MM.1S (cell line): ENCODE results near the gene ODC1.

Experiments
- DNase-seq: peaks from one replicate; pipeline ENCODE4 v3.0.0-alpha.2; 2015
- H2AFZ ChIP-seq: fragments of 300-600 bp; sonication (generic); 2 replicates; pipeline ENCODE4 v1.6.0; 2016; ENCODE audit warnings: antibody characterized with exemption, low read length
- H3F3A ChIP-seq: fragments of 300-600 bp; sonication (generic); 2 replicates; pipeline ENCODE4 v1.6.1; 2016; ENCODE audit warnings: mild to moderate bottlenecking, antibody characterized with exemption, low read length, moderate library complexity, mixed read lengths; ENCODE audit not compliant: insufficient read depth
- H3K27ac ChIP-seq: fragments of 300-600 bp; sonication (generic); 2 replicates; pipeline ENCODE4 v1.5.1; 2016; ENCODE audit warnings: mild to moderate bottlenecking, low read length
- H3K27me3 ChIP-seq: fragments of 300-600 bp; sonication (generic); replicated peaks from 2 replicates; pipeline ENCODE4 v1.6.0; 2016; ENCODE audit warnings: low read length; ENCODE audit not compliant: insufficient read depth
- H3K36me3 ChIP-seq: fragments of 300-600 bp; sonication (generic); replicated peaks from 2 replicates; pipeline ENCODE4 v1.6.1; 2016; ENCODE audit warnings: mild to moderate bottlenecking, low read length, mixed read lengths; ENCODE audit not compliant: insufficient read depth
- H3K4me1 ChIP-seq: fragments of 300-600 bp; sonication (generic); 2 replicates; pipeline ENCODE4 v1.6.1; 2016; ENCODE audit warnings: low read length, mixed read lengths
- H3K4me2 ChIP-seq: fragments of 300-600 bp; sonication (generic); 2 replicates; pipeline ENCODE4 v1.6.0; 2016; ENCODE audit warnings: low read depth, low read length
- H3K4me3 ChIP-seq: fragments of 300-600 bp; sonication (generic); 2 replicates; pipeline ENCODE4 v1.5.1; 2016; ENCODE audit warnings: low read length, mixed read lengths
- H3K79me2 ChIP-seq: fragments of 300-600 bp; sonication (generic); 2 replicates; pipeline ENCODE4 v1.6.1; 2016; ENCODE audit warnings: mixed run types, low read length, mixed read lengths
- H3K9ac ChIP-seq: fragments of 300-600 bp; sonication (generic); 2 replicates; pipeline ENCODE4 v1.6.1; 2016; ENCODE audit warnings: low read length, mixed read lengths
- H3K9me2 ChIP-seq: fragments of 300-600 bp; sonication (generic); replicated peaks from 2 replicates; pipeline ENCODE4 v1.6.1; 2016; ENCODE audit warnings: mild to moderate bottlenecking, low read length, mixed read lengths; ENCODE audit not compliant: insufficient read depth
- H3K9me3 ChIP-seq: fragments of 300-600 bp; sonication (generic); replicated peaks from 2 replicates; pipeline ENCODE4 v1.6.1; 2016; ENCODE audit warnings: mild to moderate bottlenecking, low read length, mixed read lengths; ENCODE audit not compliant: insufficient read depth
- H4K20me1 ChIP-seq: fragments of 300-600 bp; sonication (generic); 2 replicates; pipeline ENCODE4 v1.6.1; 2016; ENCODE audit warnings: mild to moderate bottlenecking, low read length, moderate library complexity, mixed read lengths; ENCODE audit not compliant: insufficient read depth
- EZH2 ChIP-seq: fragments of 300-600 bp; sonication (generic); optimal IDR thresholded peaks from 2 replicates; pipeline ENCODE3; 2017; ENCODE audit warnings: low read depth, mild to moderate bottlenecking, antibody characterized with exemption, low read length, mixed read lengths
- EZH2phosphoT487 ChIP-seq: fragments of 300-600 bp; sonication (generic); IDR thresholded peaks from 2 replicates; pipeline ENCODE4 v1.6.1; 2018; ENCODE audit warnings: antibody characterized with exemption, low read length
- TF ChIP-seq, protein P1 (sequence below): fragments of 300-600 bp; sonication (generic); IDR thresholded peaks from 2 replicates; pipeline ENCODE4 v1.5.1; 2016; ENCODE audit warnings: antibody characterized with exemption, low read length, mixed read lengths

ODC1 gene

DNA sequence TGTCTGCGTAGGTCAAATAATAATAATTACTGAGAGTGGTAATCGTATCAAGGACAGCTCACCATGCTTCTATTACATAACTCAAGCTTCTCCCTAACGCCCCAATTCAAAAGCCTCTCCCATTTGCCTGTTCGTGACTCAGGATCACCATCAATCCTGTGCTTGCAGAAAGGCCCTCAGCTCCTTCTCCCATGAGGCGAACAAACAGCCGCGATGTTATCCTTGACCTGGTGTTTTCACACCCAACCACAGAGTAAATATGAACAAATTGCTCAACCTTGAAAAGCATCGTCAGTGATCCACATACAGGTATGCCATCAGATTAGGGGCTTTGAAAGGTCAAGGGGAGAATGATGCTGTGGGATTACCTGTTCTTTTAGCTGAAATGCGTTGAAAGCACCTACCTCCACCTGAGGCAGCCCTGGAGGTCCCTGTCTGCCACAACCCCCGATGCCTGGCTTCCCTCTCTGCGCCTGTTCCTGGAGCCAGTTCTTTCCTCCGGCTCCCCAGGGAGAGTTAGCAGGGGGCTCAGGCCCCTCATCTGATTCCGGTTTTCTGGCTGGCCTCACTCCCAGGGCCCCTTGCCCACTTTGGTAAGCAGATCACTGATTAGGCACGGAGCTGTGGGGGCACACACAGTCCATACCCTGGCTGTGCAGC, 39.1 kb upstream of the ODC1 start:
- Histone ChIP-seq H3K4me2 (no peak overlapping the region), H2AFZ (no peak overlapping the region)
- DNase-seq = no peak

DNA sequence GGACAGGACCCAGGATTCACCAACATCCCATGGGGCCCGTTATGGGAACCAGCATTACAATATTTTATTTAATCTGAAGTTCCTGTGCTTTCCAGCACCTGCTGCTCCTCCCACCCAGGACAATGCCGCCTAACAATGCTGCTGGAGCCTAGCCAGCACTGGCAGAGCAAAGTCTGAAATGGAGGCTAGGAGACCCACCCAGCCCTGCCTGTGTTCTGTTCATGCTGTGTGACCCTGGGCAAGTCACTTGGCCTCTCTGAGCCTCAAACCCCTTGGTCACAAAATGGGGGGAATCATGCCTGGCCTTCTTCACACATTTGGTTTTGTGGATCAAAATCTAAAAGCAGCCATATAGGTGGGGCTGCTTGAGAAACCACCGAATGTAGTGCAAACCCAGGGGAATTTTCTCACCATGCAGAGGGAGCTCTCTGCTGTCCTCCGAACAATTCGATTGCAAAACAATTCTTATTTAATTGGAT, 38.5 kb upstream of the ODC1 start:
- H3K9me3 ChIP-seq = no peaks in the 10 kb centered on the region
- H3K4me1 ChIP-seq = no peaks in the 10 kb centered on the region
- H3K36me3 ChIP-seq = no peaks in the 10 kb centered on the region
- H3K9me2 ChIP-seq = no peaks in the 10 kb centered on the region
- H3K4me3 ChIP-seq = no peak overlapping the region
- no peaks in the 10 kb centered on the region for H3K79me2 ChIP-seq
- DNase-seq = no peak
- H3K4me2 ChIP-seq = no peak overlapping the region
- TF ChIP-seq EZH2phosphoT487 (no peak), EZH2 (no peak)
- TF ChIP-seq, protein P1, sequence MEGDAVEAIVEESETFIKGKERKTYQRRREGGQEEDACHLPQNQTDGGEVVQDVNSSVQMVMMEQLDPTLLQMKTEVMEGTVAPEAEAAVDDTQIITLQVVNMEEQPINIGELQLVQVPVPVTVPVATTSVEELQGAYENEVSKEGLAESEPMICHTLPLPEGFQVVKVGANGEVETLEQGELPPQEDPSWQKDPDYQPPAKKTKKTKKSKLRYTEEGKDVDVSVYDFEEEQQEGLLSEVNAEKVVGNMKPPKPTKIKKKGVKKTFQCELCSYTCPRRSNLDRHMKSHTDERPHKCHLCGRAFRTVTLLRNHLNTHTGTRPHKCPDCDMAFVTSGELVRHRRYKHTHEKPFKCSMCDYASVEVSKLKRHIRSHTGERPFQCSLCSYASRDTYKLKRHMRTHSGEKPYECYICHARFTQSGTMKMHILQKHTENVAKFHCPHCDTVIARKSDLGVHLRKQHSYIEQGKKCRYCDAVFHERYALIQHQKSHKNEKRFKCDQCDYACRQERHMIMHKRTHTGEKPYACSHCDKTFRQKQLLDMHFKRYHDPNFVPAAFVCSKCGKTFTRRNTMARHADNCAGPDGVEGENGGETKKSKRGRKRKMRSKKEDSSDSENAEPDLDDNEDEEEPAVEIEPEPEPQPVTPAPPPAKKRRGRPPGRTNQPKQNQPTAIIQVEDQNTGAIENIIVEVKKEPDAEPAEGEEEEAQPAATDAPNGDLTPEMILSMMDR = no peak
- H3K27me3 ChIP-seq = no peaks in the 10 kb centered on the region
- H3K27ac ChIP-seq = no peak overlapping the region
- no peaks in the 10 kb centered on the region for H3F3A ChIP-seq
- H2AFZ ChIP-seq = no peak overlapping the region
- no peaks in the 10 kb centered on the region for H4K20me1 ChIP-seq
- no peak overlapping the region for H3K9ac ChIP-seq

More for the DNA sequence above, 39.1 kb upstream of the ODC1 start:
- Histone ChIP-seq H3K36me3 (no peaks in the 10 kb centered on the region), H3F3A (no peaks in the 10 kb centered on the region), H3K4me3 (no peak overlapping the region), H4K20me1 (no peaks in the 10 kb centered on the region), H3K9me3 (no peaks in the 10 kb centered on the region), H3K9ac (no peak overlapping the region), H3K9me2 (no peaks in the 10 kb centered on the region), H3K79me2 (no peaks in the 10 kb centered on the region), H3K4me1 (no peaks in the 10 kb centered on the region), H3K27me3 (no peaks in the 10 kb centered on the region), H3K27ac (no peak overlapping the region)
- no peak for TF ChIP-seq EZH2phosphoT487
- TF ChIP-seq EZH2 = no peak
- TF ChIP-seq, protein P1 = no peak

DNA sequence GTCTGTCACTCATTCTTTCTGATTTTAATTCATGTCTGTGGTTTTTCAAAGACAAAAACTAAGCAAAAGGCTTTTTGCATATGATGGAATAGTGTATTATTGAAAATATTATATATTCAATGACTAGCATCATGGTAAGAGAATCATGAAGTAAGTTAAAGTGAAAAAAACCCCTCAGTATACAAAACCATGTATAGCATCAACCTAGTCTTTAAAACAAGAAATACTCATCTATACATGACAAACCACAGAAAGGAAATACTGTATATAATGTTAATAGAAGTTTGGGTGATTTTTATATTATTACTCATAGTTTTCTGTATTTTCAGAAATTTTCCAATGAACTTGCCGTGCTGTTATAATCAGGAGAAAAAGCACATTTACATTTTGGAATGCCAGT, 38.0 kb upstream of the ODC1 start:
- H2AFZ ChIP-seq = no peak overlapping the region
- H3K4me2 ChIP-seq = no peak overlapping the region
- H3K9me2 ChIP-seq = no peaks in the 10 kb centered on the region
- no peaks in the 10 kb centered on the region for H3K36me3 ChIP-seq
- no peaks in the 10 kb centered on the region for H3K79me2 ChIP-seq
- H3K27ac ChIP-seq = no peak overlapping the region
- H3K9me3 ChIP-seq = no peaks in the 10 kb centered on the region
- no peaks in the 10 kb centered on the region for H3K4me1 ChIP-seq
- no peaks in the 10 kb centered on the region for H3F3A ChIP-seq
- no peak for DNase-seq
- no peak overlapping the region for H3K9ac ChIP-seq
- no peak overlapping the region for H3K4me3 ChIP-seq
- H3K27me3 ChIP-seq = no peaks in the 10 kb centered on the region
- no peak for TF ChIP-seq EZH2
- TF ChIP-seq EZH2phosphoT487 = no peak
- TF ChIP-seq, protein P1 = no peak
- H4K20me1 ChIP-seq = no peaks in the 10 kb centered on the region
